Measurements from ENCODE around the gene MMP13. TPM values are rescaled to one million over a fixed set of nuclear protein-coding genes. Genes with fewer than 3 reads are reported as not detected.

The MMP13 gene
- total RNA-seq, 1 donor from 2014 or later: not detected

DNA sequence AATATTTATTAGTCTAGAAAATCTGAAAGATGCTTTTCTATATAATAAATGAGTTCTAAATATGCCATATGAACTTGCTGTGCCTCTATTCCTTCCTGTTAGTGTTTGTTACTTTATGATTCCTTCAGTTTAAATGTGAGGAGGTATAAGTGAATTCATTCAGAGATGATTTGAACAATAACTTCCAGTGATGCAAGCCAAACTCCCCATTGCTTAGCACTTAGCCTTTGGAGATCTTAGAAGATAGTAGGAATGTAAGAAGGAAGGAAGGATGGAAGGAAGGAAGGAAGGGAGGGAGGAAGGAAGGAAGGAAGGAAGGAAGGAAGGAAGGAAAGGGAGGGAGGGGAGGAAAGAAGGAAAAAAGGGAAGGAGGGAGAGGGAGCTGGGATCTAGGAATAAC lies 25.1 kb downstream of the MMP13 start:
- no peak for DNase-seq (ENCODE audit: low spot score)
- Mint-ChIP-seq H3K27me3 (ENCODE audit: low read depth) (peaks cover 1% of the 10 kb centered on the region), H3K9me3 (no peaks in the 10 kb centered on the region), H3K36me3 (ENCODE audit: low read depth) (no peaks in the 10 kb centered on the region), H3K4me1 (ENCODE audit: low read depth) (no peaks in the 10 kb centered on the region), H3K27ac (no peak overlapping the region), H3K4me3 (ENCODE audit: low read depth) (no peak overlapping the region)
- intact Hi-C loops (cut with micrococcal nuclease): no loop called here

DNA sequence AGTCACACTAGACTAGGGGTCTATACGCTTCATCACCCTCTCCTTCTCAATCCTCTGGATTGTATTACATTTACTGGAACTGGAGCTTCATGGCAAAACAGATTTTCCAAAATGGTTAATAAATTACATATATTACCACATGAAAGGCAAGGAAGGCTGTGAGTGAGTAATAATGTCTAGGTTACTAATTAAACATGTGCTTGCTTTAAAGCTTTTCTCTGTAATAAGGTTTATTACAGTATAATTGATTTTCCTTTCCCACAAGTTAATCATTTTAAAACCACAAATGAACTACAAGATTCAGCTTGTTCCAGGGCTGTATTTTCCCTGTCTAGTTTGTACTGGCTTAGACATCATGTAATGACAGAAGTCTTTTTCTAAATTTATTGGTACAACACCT lies 25.6 kb downstream of the MMP13 start:
- H3K9me3 Mint-ChIP-seq: no peaks in the 10 kb centered on the region
- DNase-seq (ENCODE audit: low spot score): no peak
- peaks cover 1% of the 10 kb centered on the region for H3K27me3 Mint-ChIP-seq (ENCODE audit: low read depth)
- H3K36me3 Mint-ChIP-seq (ENCODE audit: low read depth): no peaks in the 10 kb centered on the region
- no peak overlapping the region for H3K4me3 Mint-ChIP-seq (ENCODE audit: low read depth)
- H3K27ac Mint-ChIP-seq: no peak overlapping the region
- intact Hi-C loops (cut with micrococcal nuclease): no loop called here
- no peaks in the 10 kb centered on the region for H3K4me1 Mint-ChIP-seq (ENCODE audit: low read depth)

DNA sequence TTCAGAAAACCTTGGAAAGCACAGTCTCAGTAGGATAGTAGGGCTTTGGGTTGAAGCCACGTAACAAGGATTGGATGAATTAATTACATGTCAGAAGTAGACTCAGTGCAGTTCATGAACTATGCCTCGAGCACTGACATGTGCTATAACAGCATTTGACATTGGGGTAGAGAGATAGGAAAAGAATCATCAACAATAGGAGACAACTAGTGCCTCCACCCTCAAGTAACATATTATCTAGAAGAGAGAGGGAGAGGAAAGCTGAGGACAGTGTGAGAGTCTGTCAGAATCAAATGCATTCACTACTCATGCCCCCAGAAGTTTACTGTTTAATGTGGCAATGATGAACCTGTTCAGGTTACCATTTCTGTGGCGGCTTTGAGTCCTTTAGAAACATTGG lies 26.4 kb downstream of the MMP13 start:
- no peaks in the 10 kb centered on the region for H3K4me1 Mint-ChIP-seq (ENCODE audit: low read depth)
- intact Hi-C loops (cut with micrococcal nuclease): no loop called here
- H3K27me3 Mint-ChIP-seq (ENCODE audit: low read depth): peaks cover 6% of the 10 kb centered on the region
- H3K4me3 Mint-ChIP-seq (ENCODE audit: low read depth): no peak overlapping the region
- H3K36me3 Mint-ChIP-seq (ENCODE audit: low read depth): no peaks in the 10 kb centered on the region
- DNase-seq (ENCODE audit: low spot score): no peak
- no peak overlapping the region for H3K27ac Mint-ChIP-seq
- no peaks in the 10 kb centered on the region for H3K9me3 Mint-ChIP-seq

DNA sequence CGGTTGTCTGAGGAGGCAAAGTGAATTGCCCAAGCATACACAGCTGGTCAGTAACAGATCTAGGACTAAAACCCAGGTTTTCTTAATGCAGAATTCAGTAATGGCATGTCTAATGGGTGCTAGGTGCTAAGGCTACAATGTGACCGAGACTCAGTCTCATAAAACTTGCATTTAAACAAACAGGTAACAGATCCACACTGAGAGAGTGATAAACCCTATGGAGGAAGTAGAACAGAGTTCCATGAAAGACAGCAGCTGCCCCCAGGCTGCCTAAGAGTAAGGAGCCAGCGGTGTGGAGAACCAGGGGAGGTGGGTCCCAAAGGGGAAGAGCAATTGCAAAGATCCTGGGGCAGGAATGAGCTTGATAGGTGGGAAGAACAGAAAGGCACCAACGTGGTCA lies 27.3 kb downstream of the MMP13 start:
- Mint-ChIP-seq H3K9me3 (no peaks in the 10 kb centered on the region), H3K27ac (no peak overlapping the region), H3K36me3 (ENCODE audit: low read depth) (no peaks in the 10 kb centered on the region), H3K4me3 (ENCODE audit: low read depth) (no peak overlapping the region), H3K27me3 (ENCODE audit: low read depth) (peaks cover 10% of the 10 kb centered on the region), H3K4me1 (ENCODE audit: low read depth) (no peaks in the 10 kb centered on the region)
- no peak for DNase-seq (ENCODE audit: low spot score)
- intact Hi-C loops (cut with micrococcal nuclease): no loop called here

DNA sequence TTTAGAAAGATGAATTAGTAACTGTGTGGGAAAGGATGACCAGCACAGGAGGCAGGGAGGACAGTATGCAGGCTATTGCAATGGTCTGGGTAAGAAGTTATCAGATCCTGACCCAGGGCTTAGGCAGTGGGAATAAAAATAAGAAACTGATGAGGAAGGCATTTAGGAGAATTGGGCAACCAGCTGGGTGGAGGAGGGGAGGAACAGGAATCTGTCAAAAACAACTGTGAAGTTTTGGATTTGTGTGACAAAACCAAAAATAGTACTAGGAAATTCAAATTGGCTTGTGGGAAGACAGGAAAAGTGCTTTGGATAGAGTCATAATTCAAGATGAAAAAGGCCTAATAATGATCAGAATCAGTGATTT lies 27.9 kb downstream of the MMP13 start:
- H3K36me3 Mint-ChIP-seq (ENCODE audit: low read depth): no peaks in the 10 kb centered on the region
- intact Hi-C loops (cut with micrococcal nuclease): no loop called here
- H3K27me3 Mint-ChIP-seq (ENCODE audit: low read depth): peaks cover 14% of the 10 kb centered on the region
- H3K27ac Mint-ChIP-seq: no peak overlapping the region
- DNase-seq (ENCODE audit: low spot score): no peak
- H3K4me3 Mint-ChIP-seq (ENCODE audit: low read depth): no peak overlapping the region
- H3K4me1 Mint-ChIP-seq (ENCODE audit: low read depth): no peaks in the 10 kb centered on the region
- H3K9me3 Mint-ChIP-seq: no peaks in the 10 kb centered on the region

DNA sequence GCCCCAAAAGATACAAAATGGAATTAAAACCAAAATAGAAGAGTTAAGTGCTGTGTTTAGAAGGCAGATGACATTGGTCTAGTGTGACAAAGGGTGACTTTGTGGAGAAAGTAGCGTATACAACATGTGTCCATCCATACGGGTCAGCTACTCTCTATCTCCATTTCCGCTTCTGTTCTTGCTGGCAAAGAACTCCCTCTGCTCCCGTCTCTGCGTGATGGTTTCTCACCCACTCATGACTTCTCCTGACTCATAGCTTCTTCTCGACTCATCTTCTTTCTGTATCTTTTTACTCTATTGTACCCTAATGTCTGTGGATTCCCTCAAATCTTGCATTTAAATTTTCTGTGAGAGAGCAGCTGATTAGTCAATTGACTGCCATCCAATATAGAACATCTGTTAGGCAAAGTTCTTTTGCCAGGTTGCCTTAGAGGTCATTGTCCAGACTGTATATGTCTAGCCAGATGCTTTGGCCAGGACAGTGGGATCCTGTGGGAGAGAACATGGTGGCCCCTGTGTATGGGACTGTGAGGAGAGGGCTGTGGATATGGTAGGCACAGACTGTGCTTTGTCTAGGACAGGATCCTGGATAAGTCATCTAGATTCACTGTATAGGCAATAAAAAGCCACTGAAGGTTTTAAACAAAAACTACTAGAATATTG lies 28.4 kb downstream of the MMP13 start:
- no peaks in the 10 kb centered on the region for H3K9me3 Mint-ChIP-seq
- DNase-seq (ENCODE audit: low spot score): no peak
- intact Hi-C loops (cut with micrococcal nuclease): no loop called here
- no peaks in the 10 kb centered on the region for H3K36me3 Mint-ChIP-seq (ENCODE audit: low read depth)
- no peak overlapping the region for H3K27ac Mint-ChIP-seq
- peaks cover 14% of the 10 kb centered on the region for H3K27me3 Mint-ChIP-seq (ENCODE audit: low read depth)
- H3K4me1 Mint-ChIP-seq (ENCODE audit: low read depth): no peaks in the 10 kb centered on the region
- H3K4me3 Mint-ChIP-seq (ENCODE audit: low read depth): no peak overlapping the region

DNA sequence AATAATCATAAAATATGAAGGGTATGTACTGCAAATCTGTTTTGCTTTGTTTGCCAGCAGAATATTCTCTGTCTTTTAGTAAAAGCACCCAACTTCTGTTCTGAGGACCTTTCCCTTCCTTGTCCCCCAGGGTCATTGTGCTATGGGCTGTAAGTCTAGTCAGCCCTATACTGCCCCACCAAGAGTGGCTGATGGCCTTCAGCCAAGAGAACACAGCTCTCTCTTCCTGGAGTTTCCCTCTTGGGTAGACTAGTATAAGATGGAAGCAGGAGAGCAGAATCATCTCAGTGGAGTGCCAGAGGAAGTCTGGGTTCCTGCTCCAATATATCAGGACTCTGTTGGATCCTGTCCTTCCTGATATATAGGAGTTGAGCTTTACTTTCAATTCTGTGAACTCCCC lies 29.0 kb downstream of the MMP13 start:
- DNase-seq (ENCODE audit: low spot score): no peak
- Mint-ChIP-seq H3K4me3 (ENCODE audit: low read depth) (no peak overlapping the region), H3K27me3 (ENCODE audit: low read depth) (peaks cover 14% of the 10 kb centered on the region), H3K4me1 (ENCODE audit: low read depth) (no peaks in the 10 kb centered on the region), H3K9me3 (no peaks in the 10 kb centered on the region), H3K27ac (no peak overlapping the region), H3K36me3 (ENCODE audit: low read depth) (no peaks in the 10 kb centered on the region)
- intact Hi-C loops (cut with micrococcal nuclease): no loop called here

DNA sequence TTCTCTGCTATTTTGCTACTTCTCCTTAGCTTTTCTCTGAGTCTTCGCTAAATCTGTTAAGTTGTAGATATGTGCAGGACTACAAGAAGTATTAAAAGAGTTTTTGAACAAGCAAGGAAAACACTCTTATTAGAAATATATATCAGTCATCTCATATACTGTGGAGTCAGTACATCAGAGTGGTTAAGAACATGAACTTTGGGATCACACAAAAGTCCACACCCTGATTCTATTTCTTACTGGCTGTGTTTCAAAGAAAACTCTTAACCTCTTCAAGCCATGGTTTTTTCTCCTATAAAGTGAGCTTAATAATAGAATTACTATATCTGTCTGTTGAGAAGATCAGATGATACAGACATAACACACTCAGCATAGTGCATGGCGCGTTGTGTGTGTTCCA lies 29.5 kb downstream of the MMP13 start:
- no peaks in the 10 kb centered on the region for H3K4me1 Mint-ChIP-seq (ENCODE audit: low read depth)
- no peak for DNase-seq (ENCODE audit: low spot score)
- no peak overlapping the region for H3K27ac Mint-ChIP-seq
- no peaks in the 10 kb centered on the region for H3K36me3 Mint-ChIP-seq (ENCODE audit: low read depth)
- H3K4me3 Mint-ChIP-seq (ENCODE audit: low read depth): no peak overlapping the region
- no peaks in the 10 kb centered on the region for H3K9me3 Mint-ChIP-seq
- intact Hi-C loops (cut with micrococcal nuclease): no loop called here
- H3K27me3 Mint-ChIP-seq (ENCODE audit: low read depth): peaks cover 14% of the 10 kb centered on the region

DNA sequence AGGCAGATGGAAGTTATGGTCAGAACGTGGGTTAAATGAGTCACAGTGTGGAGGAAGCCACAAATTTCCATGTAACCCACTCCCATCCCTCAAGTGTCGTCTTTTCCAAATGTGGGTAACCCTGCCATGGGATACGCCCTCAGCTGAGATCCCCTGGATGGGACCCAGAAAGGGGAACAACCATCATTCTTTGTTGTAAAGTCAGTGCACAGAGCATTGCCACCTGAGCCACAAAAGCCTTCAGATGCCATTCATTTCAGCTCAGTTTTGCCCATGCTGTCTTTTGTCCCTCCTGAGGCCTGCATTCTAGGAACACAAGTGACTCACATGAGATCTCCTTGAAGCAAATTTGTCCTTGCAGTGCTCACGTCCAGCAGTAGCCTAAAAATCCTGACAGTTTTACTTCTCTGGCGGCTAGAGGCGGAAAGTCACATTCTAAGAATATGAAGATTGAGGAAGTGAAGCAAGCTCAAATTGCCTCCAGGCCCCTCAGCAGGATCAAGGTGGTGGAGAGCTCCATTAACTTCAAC lies 30.6 kb downstream of the MMP13 start:
- Mint-ChIP-seq H3K4me3 (ENCODE audit: low read depth) (no peak overlapping the region), H3K36me3 (ENCODE audit: low read depth) (no peaks in the 10 kb centered on the region)

DNA sequence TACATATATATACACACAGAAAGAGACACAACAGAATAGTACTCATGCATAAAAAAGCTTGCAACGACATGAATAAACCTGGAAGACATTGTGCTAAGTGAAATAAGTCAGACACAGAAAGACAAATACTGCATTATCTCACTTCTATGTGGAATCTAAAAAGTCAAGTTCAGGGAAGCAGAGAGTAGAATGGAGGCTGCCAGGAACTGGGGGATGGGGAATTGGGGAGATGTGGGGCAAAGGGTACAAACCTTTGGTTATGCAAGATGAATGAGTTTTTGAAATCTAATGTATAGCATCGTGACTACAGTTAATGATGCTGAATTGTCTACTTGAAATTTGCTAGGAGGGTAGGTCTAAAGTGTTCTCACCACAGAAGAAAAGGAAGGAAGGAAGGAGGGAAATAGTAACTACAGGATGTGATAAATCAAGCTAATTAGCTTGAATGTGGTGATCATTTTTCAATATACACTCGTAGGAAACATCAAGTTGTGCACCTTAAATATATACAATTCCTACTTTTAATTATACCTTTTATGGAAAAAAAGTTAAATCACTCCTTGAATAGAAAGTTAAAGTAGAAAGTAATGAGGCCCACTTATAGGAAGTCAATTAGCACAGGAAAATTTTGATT lies 33.8 kb downstream of the MMP13 start:
- Mint-ChIP-seq H3K27me3 (ENCODE audit: low read depth) (peaks cover 19% of the 10 kb centered on the region), H3K4me3 (ENCODE audit: low read depth) (no peak overlapping the region), H3K36me3 (ENCODE audit: low read depth) (no peaks in the 10 kb centered on the region), H3K27ac (no peak overlapping the region), H3K9me3 (no peaks in the 10 kb centered on the region), H3K4me1 (ENCODE audit: low read depth) (peaks cover 5% of the 10 kb centered on the region)
- intact Hi-C loops (cut with micrococcal nuclease): no loop called here
- no peak for DNase-seq (ENCODE audit: low spot score)

More for the DNA sequence above, 30.6 kb downstream of the MMP13 start:
- intact Hi-C loops (cut with micrococcal nuclease): no loop called here
- H3K27me3 Mint-ChIP-seq (ENCODE audit: low read depth): peaks cover 12% of the 10 kb centered on the region
- peaks cover 4% of the 10 kb centered on the region for H3K4me1 Mint-ChIP-seq (ENCODE audit: low read depth)
- no peaks in the 10 kb centered on the region for H3K9me3 Mint-ChIP-seq
- DNase-seq (ENCODE audit: low spot score): no peak
- no peak overlapping the region for H3K27ac Mint-ChIP-seq

DNA sequence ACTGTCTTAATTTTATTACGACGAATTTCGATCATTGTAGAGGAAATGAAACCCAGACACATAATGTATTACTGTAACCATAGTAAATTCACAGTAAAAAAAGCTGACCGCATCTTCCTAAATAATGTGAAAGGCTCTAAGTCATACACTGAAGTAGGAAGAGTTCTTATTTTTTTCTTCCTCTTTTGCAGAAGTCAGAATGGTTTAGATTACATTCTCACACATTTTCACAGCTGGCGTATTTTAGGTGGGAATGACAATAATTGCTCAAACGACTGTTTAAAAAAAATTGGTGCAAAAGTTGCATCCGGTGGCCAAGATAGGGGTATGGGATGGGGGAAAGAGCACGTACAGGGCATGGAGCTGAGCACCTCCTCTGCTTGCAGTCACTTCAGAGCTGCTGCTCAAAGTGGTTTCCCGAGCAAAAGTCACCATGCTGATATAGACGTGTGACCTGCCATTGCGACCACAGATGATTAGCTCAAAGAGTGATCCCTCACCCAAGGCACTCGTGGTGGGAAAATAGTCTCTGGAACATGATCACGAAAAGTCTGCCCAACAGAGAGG lies 35.3 kb downstream of the MMP13 start:
- Mint-ChIP-seq H3K4me1 (ENCODE audit: low read depth) (peaks cover 5% of the 10 kb centered on the region), H3K27ac (no peak overlapping the region), H3K36me3 (ENCODE audit: low read depth) (no peaks in the 10 kb centered on the region), H3K4me3 (ENCODE audit: low read depth) (no peak overlapping the region), H3K27me3 (ENCODE audit: low read depth) (peaks cover 19% of the 10 kb centered on the region), H3K9me3 (no peaks in the 10 kb centered on the region)
- intact Hi-C loops (cut with micrococcal nuclease): no loop called here
- no peak for DNase-seq (ENCODE audit: low spot score)

DNA sequence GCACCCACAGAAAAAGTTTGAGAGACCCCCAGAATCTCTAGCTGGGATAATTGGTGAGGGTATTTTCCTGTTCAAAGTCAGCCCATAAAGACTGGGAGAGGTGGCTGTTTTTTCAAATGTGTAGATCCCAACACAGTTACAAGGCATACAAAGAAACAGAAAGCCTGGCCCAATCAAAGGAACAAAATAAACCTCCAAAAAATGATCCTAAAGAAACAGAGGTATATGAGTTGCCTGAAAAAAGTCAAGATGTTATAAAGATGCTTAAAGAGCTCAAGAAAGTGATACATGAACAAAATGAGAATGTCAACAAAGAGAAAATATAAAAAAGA lies 40.5 kb downstream of the MMP13 start:
- H3K9me3 Mint-ChIP-seq: no peaks in the 10 kb centered on the region
- DNase-seq (ENCODE audit: low spot score): no peak
- H3K4me1 Mint-ChIP-seq (ENCODE audit: low read depth): peaks cover 2% of the 10 kb centered on the region
- intact Hi-C loops (cut with micrococcal nuclease): no loop called here
- no peak overlapping the region for H3K4me3 Mint-ChIP-seq (ENCODE audit: low read depth)
- no peaks in the 10 kb centered on the region for H3K36me3 Mint-ChIP-seq (ENCODE audit: low read depth)
- no peak overlapping the region for H3K27ac Mint-ChIP-seq
- H3K27me3 Mint-ChIP-seq (ENCODE audit: low read depth): peaks cover 7% of the 10 kb centered on the region

DNA sequence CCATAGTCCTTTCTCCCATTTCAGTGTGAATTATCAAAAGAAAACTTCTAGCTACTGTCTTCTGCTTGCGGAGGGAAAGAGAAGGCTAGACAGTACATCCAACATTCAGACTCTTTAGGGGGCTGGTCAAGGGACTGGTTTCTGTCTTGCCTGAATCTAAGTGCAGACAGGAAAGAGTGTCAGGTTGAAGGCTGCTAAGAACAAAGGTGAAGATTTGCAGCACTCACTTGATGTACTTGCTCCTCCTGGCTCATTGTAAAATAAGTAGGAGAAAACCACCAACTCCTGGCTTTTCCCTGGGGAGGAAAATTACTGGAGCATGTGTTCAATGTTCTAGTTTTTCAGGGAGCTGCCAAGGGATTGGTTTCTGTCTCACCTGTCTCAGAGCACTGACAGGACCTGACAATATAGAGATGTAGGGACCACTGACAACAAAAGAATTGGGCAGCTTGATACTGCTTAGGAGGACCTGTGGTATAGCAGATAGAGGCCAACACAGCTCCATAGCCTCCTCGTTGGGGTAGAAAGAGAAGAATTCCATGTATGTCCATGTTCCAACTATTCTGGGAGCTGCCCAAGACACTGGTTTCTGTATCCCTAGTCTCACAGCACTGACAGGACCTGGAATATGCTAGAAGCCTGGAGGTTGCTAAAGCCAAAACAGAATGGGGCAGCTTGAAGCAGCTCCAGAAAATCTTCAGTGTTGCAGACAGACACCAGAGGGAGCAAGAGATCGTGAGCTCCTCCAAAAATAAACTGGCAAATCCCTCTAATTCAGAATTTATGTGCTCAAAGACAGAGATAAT lies 41.1 kb downstream of the MMP13 start:
- Mint-ChIP-seq H3K4me1 (ENCODE audit: low read depth) (no peaks in the 10 kb centered on the region), H3K4me3 (ENCODE audit: low read depth) (no peak overlapping the region), H3K27ac (no peak overlapping the region), H3K36me3 (ENCODE audit: low read depth) (no peaks in the 10 kb centered on the region), H3K27me3 (ENCODE audit: low read depth) (peaks cover 7% of the 10 kb centered on the region), H3K9me3 (no peaks in the 10 kb centered on the region)
- intact Hi-C loops (cut with micrococcal nuclease): no loop called here
- DNase-seq (ENCODE audit: low spot score): no peak

Data from activated T-helper 2 cell treated with anti-CD3 and anti-CD28 coated beads, Interferon-gamma antibody, Interleukin-2, Interleukin-4, amounts not matched to agents 10 μg/mL and 5 μg/mL and 100 μg/mL, durations not matched to agents 14 hours and 24 hours and 36 hours (primary cell).